ENCODE results near the gene PRKD2. TPM values are rescaled to one million over a fixed set of nuclear protein-coding genes. Genes with fewer than 3 reads are reported as not detected.
A peak's percentile ranks its signal among the peaks of the same experiment; 100 is the strongest.

The PRKD2 gene
- polyA plus RNA-seq, 1 donor: 44.5 TPM

GRCh38 chr19:46648060-46648960 is 68.6 kb downstream of the PRKD2 start:
- DNase-seq: no peak
- Histone ChIP-seq H3K9me3 (ENCODE audit: control insufficient read depth, low read depth, low read length) (peaks cover 5% of the 10 kb centered on the region), H3K36me3 (ENCODE audit: control insufficient read depth, insufficient read depth, low read length) (peaks cover 4% of the 10 kb centered on the region), H3K27ac (ENCODE audit: low read length) (no peak overlapping the region), H3K4me3 (ENCODE audit: low read length) (no peak overlapping the region), H3K4me1 (ENCODE audit: control insufficient read depth, insufficient read depth, low read length) (peaks cover 3% of the 10 kb centered on the region), H3K27me3 (ENCODE audit: control insufficient read depth, insufficient read depth, low read length) (peaks cover 46% of the 10 kb centered on the region)
- no CpG with 5 or more reads among the region's 63 CpGs for WGBS (ENCODE audit: insufficient coverage, low lambda C conversion rate)

DNA sequence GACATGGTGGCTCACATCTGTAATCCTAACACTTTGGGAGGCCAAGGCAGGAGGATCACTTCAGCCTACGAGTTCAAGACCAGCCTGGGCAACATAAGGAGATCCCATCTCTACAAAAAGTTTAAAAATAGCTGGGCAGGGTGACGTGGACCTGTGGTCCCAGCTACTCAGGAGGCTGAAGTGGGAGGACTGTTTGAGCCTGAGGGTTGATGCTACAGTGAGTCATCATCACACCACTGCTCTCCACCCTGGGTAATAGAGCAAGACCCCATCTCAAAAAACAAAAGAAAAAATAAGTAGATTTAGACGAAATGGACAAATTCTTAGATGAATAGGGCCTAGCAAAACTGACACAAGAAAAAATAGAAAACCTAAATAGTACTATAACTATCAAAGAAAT is 70.5 kb downstream of the PRKD2 start:
- Histone ChIP-seq H3K27me3 (ENCODE audit: control insufficient read depth, insufficient read depth, low read length) (peaks cover 36% of the 10 kb centered on the region), H3K4me1 (ENCODE audit: control insufficient read depth, insufficient read depth, low read length) (peaks cover 3% of the 10 kb centered on the region), H3K9me3 (ENCODE audit: control insufficient read depth, low read depth, low read length) (peaks cover 5% of the 10 kb centered on the region), H3K27ac (ENCODE audit: low read length) (no peak overlapping the region), H3K36me3 (ENCODE audit: control insufficient read depth, insufficient read depth, low read length) (no peaks in the 10 kb centered on the region), H3K4me3 (ENCODE audit: low read length) (no peak overlapping the region)
- 100% methylated on average over 1 of the region's 3 CpGs for WGBS (ENCODE audit: insufficient coverage, low lambda C conversion rate)
- no peak for DNase-seq

DNA sequence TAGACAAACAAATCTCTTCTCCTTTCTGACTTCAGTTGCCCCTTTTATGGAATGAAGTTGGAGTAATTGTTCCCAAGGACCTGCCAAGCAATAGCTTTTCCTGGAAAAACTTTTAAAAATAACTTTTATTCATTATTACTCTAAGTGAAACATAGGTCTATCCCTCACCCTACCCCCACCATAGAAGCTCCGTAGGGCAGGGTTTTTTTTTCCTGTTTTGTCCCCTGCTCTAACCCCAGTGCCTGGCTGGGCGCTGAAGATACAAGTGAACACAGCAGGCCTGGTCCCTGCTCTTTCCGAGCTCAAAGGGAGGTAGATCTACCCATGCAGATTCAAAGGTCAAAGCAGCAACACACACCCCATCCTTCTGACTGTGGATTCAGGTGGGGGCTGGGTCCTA is 72.2 kb downstream of the PRKD2 start:
- H3K4me1 ChIP-seq (ENCODE audit: control insufficient read depth, insufficient read depth, low read length): peaks cover 7% of the 10 kb centered on the region
- no peak overlapping the region for H3K4me3 ChIP-seq (ENCODE audit: low read length)
- WGBS (ENCODE audit: insufficient coverage, low lambda C conversion rate): no CpG with 5 or more reads among the region's 3 CpGs
- no peak for DNase-seq
- peaks cover 37% of the 10 kb centered on the region for H3K27me3 ChIP-seq (ENCODE audit: control insufficient read depth, insufficient read depth, low read length)
- H3K9me3 ChIP-seq (ENCODE audit: control insufficient read depth, low read depth, low read length): peaks cover 5% of the 10 kb centered on the region
- no peak overlapping the region for H3K27ac ChIP-seq (ENCODE audit: low read length)
- no peaks in the 10 kb centered on the region for H3K36me3 ChIP-seq (ENCODE audit: control insufficient read depth, insufficient read depth, low read length)

DNA sequence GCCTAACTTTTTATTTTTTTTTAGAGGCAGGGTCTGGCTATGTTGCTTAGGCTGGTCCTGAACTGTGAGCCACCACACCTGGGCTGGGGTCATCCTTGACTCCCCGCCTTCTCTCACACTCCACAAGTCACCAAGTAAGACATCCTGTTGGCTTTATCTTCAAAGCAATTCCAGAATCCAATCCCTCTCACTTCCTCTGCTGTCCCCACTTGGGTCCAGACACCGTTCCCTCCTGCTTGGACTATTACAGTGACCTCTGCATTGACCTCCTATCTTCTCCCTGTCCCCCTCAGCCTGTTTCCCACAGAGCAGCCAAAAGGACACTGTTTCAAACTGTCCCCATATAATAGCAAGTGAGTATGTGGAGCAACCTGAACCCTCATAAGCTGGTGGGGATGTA is 76.3 kb downstream of the PRKD2 start:
- WGBS (ENCODE audit: insufficient coverage, low lambda C conversion rate): no CpG with 5 or more reads among the region's 2 CpGs

GRCh38 chr19:46639358-46640182 is 77.3 kb downstream of the PRKD2 start:
- H3K27me3 ChIP-seq (ENCODE audit: control insufficient read depth, insufficient read depth, low read length): peaks cover 58% of the 10 kb centered on the region
- H3K27ac ChIP-seq (ENCODE audit: low read length): peak overlapping the region; percentile 90
- whole genome bisulfite sequencing (ENCODE audit: insufficient coverage, low lambda C conversion rate): no CpG with 5 or more reads among the region's 49 CpGs
- H3K36me3 ChIP-seq (ENCODE audit: control insufficient read depth, insufficient read depth, low read length): no peaks in the 10 kb centered on the region
- peak; percentile 64 to 70 for DNase-seq
- peaks cover 5% of the 10 kb centered on the region for H3K9me3 ChIP-seq (ENCODE audit: control insufficient read depth, low read depth, low read length)
- H3K4me3 ChIP-seq (ENCODE audit: low read length): peak overlapping the region; percentile 39
- H3K4me1 ChIP-seq (ENCODE audit: control insufficient read depth, insufficient read depth, low read length): peaks cover 23% of the 10 kb centered on the region

More for the DNA sequence above, 76.3 kb downstream of the PRKD2 start:
- no peak overlapping the region for H3K4me3 ChIP-seq (ENCODE audit: low read length)
- H3K36me3 ChIP-seq (ENCODE audit: control insufficient read depth, insufficient read depth, low read length): no peaks in the 10 kb centered on the region
- H3K9me3 ChIP-seq (ENCODE audit: control insufficient read depth, low read depth, low read length): no peaks in the 10 kb centered on the region
- H3K27me3 ChIP-seq (ENCODE audit: control insufficient read depth, insufficient read depth, low read length): peaks cover 51% of the 10 kb centered on the region
- peaks cover 21% of the 10 kb centered on the region for H3K4me1 ChIP-seq (ENCODE audit: control insufficient read depth, insufficient read depth, low read length)
- DNase-seq: no peak
- no peak overlapping the region for H3K27ac ChIP-seq (ENCODE audit: low read length)

DNA sequence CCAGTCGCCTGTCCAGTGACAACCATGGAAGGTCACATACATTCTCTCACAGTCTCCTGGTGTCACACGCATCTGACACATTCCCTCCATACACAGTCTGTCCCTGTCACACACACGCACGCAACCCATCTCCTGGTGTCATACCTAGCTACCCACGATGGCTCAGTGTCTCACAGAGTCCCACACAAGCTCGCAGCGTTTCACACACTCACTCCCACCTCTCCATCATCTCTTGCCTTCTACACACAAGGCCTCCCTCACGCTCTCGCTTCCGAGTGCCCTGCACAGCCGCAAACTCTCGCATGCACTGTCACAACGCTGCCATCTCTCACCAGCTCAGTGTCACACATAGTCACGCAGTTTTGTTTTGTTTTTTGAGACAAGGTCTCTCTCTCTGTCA is 79.7 kb downstream of the PRKD2 start:
- Histone ChIP-seq H3K36me3 (ENCODE audit: control insufficient read depth, insufficient read depth, low read length) (no peaks in the 10 kb centered on the region), H3K4me3 (ENCODE audit: low read length) (no peak overlapping the region), H3K9me3 (ENCODE audit: control insufficient read depth, low read depth, low read length) (peaks cover 7% of the 10 kb centered on the region), H3K27ac (ENCODE audit: low read length) (no peak overlapping the region), H3K27me3 (ENCODE audit: control insufficient read depth, insufficient read depth, low read length) (peaks cover 75% of the 10 kb centered on the region), H3K4me1 (ENCODE audit: control insufficient read depth, insufficient read depth, low read length) (peaks cover 35% of the 10 kb centered on the region)
- 80% methylated on average over 1 of the region's 14 CpGs for WGBS (ENCODE audit: insufficient coverage, low lambda C conversion rate)
- DNase-seq: no peak

- peaks cover 7% of the 10 kb centered on the region for H3K9me3 ChIP-seq (ENCODE audit: control insufficient read depth, low read depth, low read length)
- no peak within 1 kb of the TSS for H3K27ac ChIP-seq (ENCODE audit: low read length)
- no CpG with 5 or more reads among the region's 34 CpGs for WGBS (ENCODE audit: insufficient coverage, low lambda C conversion rate)
- H3K4me1 ChIP-seq (ENCODE audit: control insufficient read depth, insufficient read depth, low read length): peaks cover 35% of the 10 kb centered on the region
- H3K36me3 ChIP-seq (ENCODE audit: control insufficient read depth, insufficient read depth, low read length): no peaks in the 10 kb centered on the region
- DNase-seq: no peak
- no peak within 1 kb of the TSS for H3K4me3 ChIP-seq (ENCODE audit: low read length)
- peaks cover 80% of the 10 kb centered on the region for H3K27me3 ChIP-seq (ENCODE audit: control insufficient read depth, insufficient read depth, low read length)
Observed at GRCh38 chr19:46635920-46636761, 80.8 kb downstream of the PRKD2 start, which contains the start of gene GNG8. Gene GNG8 (minus strand): TSS chr19:46636202. CDS start chr19:46634682, 1,520 bp downstream.

GRCh38 chr19:46634656-46635218 is 82.2 kb downstream of the PRKD2 start:
- Histone ChIP-seq H3K27ac (ENCODE audit: low read length) (no peak overlapping the region), H3K4me1 (ENCODE audit: control insufficient read depth, insufficient read depth, low read length) (peaks cover 31% of the 10 kb centered on the region), H3K36me3 (ENCODE audit: control insufficient read depth, insufficient read depth, low read length) (no peaks in the 10 kb centered on the region), H3K9me3 (ENCODE audit: control insufficient read depth, low read depth, low read length) (peaks cover 7% of the 10 kb centered on the region), H3K27me3 (ENCODE audit: control insufficient read depth, insufficient read depth, low read length) (peaks cover 70% of the 10 kb centered on the region), H3K4me3 (ENCODE audit: low read length) (peak overlapping the region; percentile 25)
- no CpG with 5 or more reads among the region's 23 CpGs for WGBS (ENCODE audit: insufficient coverage, low lambda C conversion rate)
- no peak for DNase-seq

GRCh38 chr19:46634045-46634655 is 82.8 kb downstream of the PRKD2 start:
- no CpG with 5 or more reads among the region's 38 CpGs for WGBS (ENCODE audit: insufficient coverage, low lambda C conversion rate)
- peak; percentile 87 to 92 for DNase-seq
- Histone ChIP-seq H3K4me1 (ENCODE audit: control insufficient read depth, insufficient read depth, low read length) (peaks cover 25% of the 10 kb centered on the region), H3K4me3 (ENCODE audit: low read length) (peak overlapping the region; percentile 30), H3K27ac (ENCODE audit: low read length) (no peak overlapping the region), H3K27me3 (ENCODE audit: control insufficient read depth, insufficient read depth, low read length) (peaks cover 65% of the 10 kb centered on the region), H3K9me3 (ENCODE audit: control insufficient read depth, low read depth, low read length) (peaks cover 7% of the 10 kb centered on the region), H3K36me3 (ENCODE audit: control insufficient read depth, insufficient read depth, low read length) (no peaks in the 10 kb centered on the region)
